SK-N-SH treated with all-trans-retinoic acid at 6 μM for 48 hours (cell line): ENCODE results near the gene UST.

ENCODE experiments used
- ATAC-seq: fragments of 200-7000 bp; cut with Tn5 transposase; 3 replicates; pipeline ENCODE4 v1.9.1; 2020; ENCODE audit warnings: mild to moderate bottlenecking, moderate library complexity
- ARNTL ChIP-seq: fragments of 450-650 bp; formaldehyde crosslinking; IDR thresholded peaks from 2 replicates; pipeline ENCODE4 v1.5.0; 2020; ENCODE audit warnings: low read depth, mild to moderate bottlenecking, moderate library complexity, borderline replicate concordance
- BACH2 ChIP-seq: fragments of 250-450 bp; sonication (Bioruptor Pico); IDR thresholded peaks from 2 replicates; pipeline ENCODE4 v1.9.0; 2021; ENCODE audit warnings: mild to moderate bottlenecking, borderline replicate concordance
- CREB5 ChIP-seq: fragments of 250-450 bp; sonication (Bioruptor Pico); IDR thresholded peaks from 2 replicates; pipeline ENCODE4 v1.5.1; 2020; ENCODE audit warnings: low read depth, mild to moderate bottlenecking, moderate library complexity
- CSDC2 ChIP-seq: fragments of 250-450 bp; sonication (Bioruptor Pico); IDR thresholded peaks from 2 replicates; pipeline ENCODE4 v1.5.0; 2020; ENCODE audit warnings: mild to moderate bottlenecking, moderate library complexity
- ESRRG ChIP-seq: fragments of 250-450 bp; sonication (Bioruptor Pico); IDR thresholded peaks from 2 replicates; pipeline ENCODE4 v1.6.1; 2021; ENCODE audit warnings: mild to moderate bottlenecking
- GLIS3 ChIP-seq: fragments of 250-450 bp; sonication (Bioruptor Pico); IDR thresholded peaks from 2 replicates; pipeline ENCODE4 v1.5.0; 2020; ENCODE audit warnings: mild to moderate bottlenecking, moderate library complexity
- ISL1 ChIP-seq: fragments of 250-450 bp; sonication (Bioruptor Pico); IDR thresholded peaks from 2 replicates; pipeline ENCODE4 v2.1.2; 2022; ENCODE audit warnings: mild to moderate bottlenecking, moderate library complexity
- OSR1 ChIP-seq: fragments of 250-450 bp; sonication (Bioruptor Pico); IDR thresholded peaks from 2 replicates; pipeline ENCODE4 v1.8.0; 2022; ENCODE audit warnings: moderate library complexity, mild to moderate bottlenecking, inconsistent platforms
- PPARA ChIP-seq: fragments of 250-450 bp; sonication (Bioruptor Pico); IDR thresholded peaks from 2 replicates; pipeline ENCODE4 v1.5.0; 2020; ENCODE audit warnings: mild to moderate bottlenecking, borderline replicate concordance
- RARB ChIP-seq: fragments of 250-450 bp; sonication (Bioruptor Pico); IDR thresholded peaks from 2 replicates; pipeline ENCODE4 v1.8.0; 2021; ENCODE audit warnings: mild to moderate bottlenecking, moderate library complexity
- SNAI2 ChIP-seq: fragments of 250-450 bp; sonication (Bioruptor Pico); IDR thresholded peaks from 2 replicates; pipeline ENCODE4 v1.5.0; 2020; ENCODE audit warnings: mild to moderate bottlenecking, moderate library complexity
- TCF4 ChIP-seq: fragments of 250-450 bp; sonication (Bioruptor Pico); IDR thresholded peaks from 2 replicates; pipeline ENCODE4 v1.8.0; 2021; ENCODE audit warnings: mild to moderate bottlenecking, moderate library complexity, borderline replicate concordance
- TOX ChIP-seq: fragments of 250-450 bp; sonication (Bioruptor Pico); IDR thresholded peaks from 2 replicates; pipeline ENCODE4 v1.8.0; 2021; ENCODE audit warnings: mild to moderate bottlenecking, moderate library complexity, borderline replicate concordance
- ZC3H10 ChIP-seq: fragments of 250-450 bp; sonication (Bioruptor Pico); IDR thresholded peaks from 2 replicates; pipeline ENCODE4 v1.5.1; 2021; ENCODE audit warnings: mild to moderate bottlenecking, moderate library complexity
- ZFP3 ChIP-seq: fragments of 250-450 bp; sonication (Bioruptor Pico); IDR thresholded peaks from 2 replicates; pipeline ENCODE4 v1.5.0; 2020; ENCODE audit warnings: mild to moderate bottlenecking, moderate library complexity
- ZNF565 ChIP-seq: fragments of 450-650 bp; formaldehyde crosslinking; conservative IDR thresholded peaks from 2 replicates; pipeline ENCODE4 v1.5.0; 2020; ENCODE audit warnings: low read depth, mild to moderate bottlenecking, moderate library complexity
- ZNF70 ChIP-seq: fragments of 450-650 bp; formaldehyde crosslinking; IDR thresholded peaks from 2 replicates; pipeline ENCODE4 v1.5.0; 2020; ENCODE audit warnings: mild to moderate bottlenecking, moderate library complexity
- ZNF8 ChIP-seq: fragments of 450-650 bp; formaldehyde crosslinking; IDR thresholded peaks from 2 replicates; pipeline ENCODE4 v1.5.0; 2020; ENCODE audit warnings: mild to moderate bottlenecking, moderate library complexity
- TF ChIP-seq, protein P1 (sequence below): fragments of 250-450 bp; sonication (Bioruptor Pico); IDR thresholded peaks from 2 replicates; pipeline ENCODE4 v1.5.0; 2020; ENCODE audit warnings: mild to moderate bottlenecking, moderate library complexity
- TF ChIP-seq, protein P2 (sequence below): fragments of 250-450 bp; sonication (Bioruptor Pico); IDR thresholded peaks from 2 replicates; pipeline ENCODE4 v1.5.1; 2021; ENCODE audit warnings: mild to moderate bottlenecking, moderate library complexity
- TF ChIP-seq, protein P3 (sequence below): fragments of 250-450 bp; sonication (Bioruptor Pico); IDR thresholded peaks from 2 replicates; pipeline ENCODE4 v1.8.0; 2021; ENCODE audit warnings: low read depth, mild to moderate bottlenecking, moderate library complexity, borderline replicate concordance
- TF ChIP-seq, protein P4 (sequence below): fragments of 250-450 bp; sonication (Bioruptor Pico); IDR thresholded peaks from 2 replicates; pipeline ENCODE4 v1.8.0; 2020; ENCODE audit warnings: mild to moderate bottlenecking, moderate library complexity, borderline replicate concordance

The UST gene

DNA sequence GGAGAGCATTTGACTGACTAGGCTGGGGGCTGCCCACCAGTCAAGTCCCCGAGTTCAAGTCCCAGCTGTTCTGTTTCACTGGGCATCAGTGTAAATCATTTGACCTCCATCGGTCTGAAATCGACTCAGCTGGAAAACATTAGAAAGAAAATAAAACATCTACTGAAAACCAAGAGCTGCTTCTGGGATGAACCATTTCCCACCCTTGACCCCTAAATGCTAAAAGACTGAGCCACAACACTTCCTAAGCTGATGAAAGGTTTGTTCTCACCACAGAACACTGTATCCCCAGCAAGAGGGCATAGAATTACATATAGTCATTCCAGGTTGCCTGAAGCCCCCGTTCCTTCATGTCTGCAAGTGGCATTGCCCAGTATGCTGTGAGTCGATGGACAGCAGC lies 333.7 kb downstream of the UST start:
- no peak for ATAC-seq
- TF ChIP-seq ISL1, result no peak
- no peak for TF ChIP-seq OSR1 (CRISPR knock-in tag)
- TF ChIP-seq ZNF8 (CRISPR knock-in tag), result no peak
- TF ChIP-seq ESRRG (CRISPR knock-in tag), result no peak
- TF ChIP-seq ZNF70, result no peak
- TF ChIP-seq, protein P1, sequence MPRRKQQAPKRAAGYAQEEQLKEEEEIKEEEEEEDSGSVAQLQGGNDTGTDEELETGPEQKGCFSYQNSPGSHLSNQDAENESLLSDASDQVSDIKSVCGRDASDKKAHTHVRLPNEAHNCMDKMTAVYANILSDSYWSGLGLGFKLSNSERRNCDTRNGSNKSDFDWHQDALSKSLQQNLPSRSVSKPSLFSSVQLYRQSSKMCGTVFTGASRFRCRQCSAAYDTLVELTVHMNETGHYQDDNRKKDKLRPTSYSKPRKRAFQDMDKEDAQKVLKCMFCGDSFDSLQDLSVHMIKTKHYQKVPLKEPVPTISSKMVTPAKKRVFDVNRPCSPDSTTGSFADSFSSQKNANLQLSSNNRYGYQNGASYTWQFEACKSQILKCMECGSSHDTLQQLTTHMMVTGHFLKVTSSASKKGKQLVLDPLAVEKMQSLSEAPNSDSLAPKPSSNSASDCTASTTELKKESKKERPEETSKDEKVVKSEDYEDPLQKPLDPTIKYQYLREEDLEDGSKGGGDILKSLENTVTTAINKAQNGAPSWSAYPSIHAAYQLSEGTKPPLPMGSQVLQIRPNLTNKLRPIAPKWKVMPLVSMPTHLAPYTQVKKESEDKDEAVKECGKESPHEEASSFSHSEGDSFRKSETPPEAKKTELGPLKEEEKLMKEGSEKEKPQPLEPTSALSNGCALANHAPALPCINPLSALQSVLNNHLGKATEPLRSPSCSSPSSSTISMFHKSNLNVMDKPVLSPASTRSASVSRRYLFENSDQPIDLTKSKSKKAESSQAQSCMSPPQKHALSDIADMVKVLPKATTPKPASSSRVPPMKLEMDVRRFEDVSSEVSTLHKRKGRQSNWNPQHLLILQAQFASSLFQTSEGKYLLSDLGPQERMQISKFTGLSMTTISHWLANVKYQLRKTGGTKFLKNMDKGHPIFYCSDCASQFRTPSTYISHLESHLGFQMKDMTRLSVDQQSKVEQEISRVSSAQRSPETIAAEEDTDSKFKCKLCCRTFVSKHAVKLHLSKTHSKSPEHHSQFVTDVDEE, result no peak
- TF ChIP-seq, protein P2, sequence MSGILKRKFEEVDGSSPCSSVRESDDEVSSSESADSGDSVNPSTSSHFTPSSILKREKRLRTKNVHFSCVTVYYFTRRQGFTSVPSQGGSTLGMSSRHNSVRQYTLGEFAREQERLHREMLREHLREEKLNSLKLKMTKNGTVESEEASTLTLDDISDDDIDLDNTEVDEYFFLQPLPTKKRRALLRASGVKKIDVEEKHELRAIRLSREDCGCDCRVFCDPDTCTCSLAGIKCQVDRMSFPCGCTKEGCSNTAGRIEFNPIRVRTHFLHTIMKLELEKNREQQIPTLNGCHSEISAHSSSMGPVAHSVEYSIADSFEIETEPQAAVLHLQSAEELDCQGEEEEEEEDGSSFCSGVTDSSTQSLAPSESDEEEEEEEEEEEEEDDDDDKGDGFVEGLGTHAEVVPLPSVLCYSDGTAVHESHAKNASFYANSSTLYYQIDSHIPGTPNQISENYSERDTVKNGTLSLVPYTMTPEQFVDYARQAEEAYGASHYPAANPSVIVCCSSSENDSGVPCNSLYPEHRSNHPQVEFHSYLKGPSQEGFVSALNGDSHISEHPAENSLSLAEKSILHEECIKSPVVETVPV (CRISPR knock-in tag), result no peak
- TF ChIP-seq, protein P3, sequence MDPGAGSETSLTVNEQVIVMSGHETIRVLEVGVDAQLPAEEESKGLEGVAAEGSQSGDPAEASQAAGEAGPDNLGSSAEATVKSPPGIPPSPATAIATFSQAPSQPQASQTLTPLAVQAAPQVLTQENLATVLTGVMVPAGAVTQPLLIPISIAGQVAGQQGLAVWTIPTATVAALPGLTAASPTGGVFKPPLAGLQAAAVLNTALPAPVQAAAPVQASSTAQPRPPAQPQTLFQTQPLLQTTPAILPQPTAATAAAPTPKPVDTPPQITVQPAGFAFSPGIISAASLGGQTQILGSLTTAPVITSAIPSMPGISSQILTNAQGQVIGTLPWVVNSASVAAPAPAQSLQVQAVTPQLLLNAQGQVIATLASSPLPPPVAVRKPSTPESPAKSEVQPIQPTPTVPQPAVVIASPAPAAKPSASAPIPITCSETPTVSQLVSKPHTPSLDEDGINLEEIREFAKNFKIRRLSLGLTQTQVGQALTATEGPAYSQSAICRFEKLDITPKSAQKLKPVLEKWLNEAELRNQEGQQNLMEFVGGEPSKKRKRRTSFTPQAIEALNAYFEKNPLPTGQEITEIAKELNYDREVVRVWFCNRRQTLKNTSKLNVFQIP (CRISPR knock-in tag), result no peak
- TF ChIP-seq RARB (CRISPR knock-in tag), result no peak
- TF ChIP-seq, protein P4, sequence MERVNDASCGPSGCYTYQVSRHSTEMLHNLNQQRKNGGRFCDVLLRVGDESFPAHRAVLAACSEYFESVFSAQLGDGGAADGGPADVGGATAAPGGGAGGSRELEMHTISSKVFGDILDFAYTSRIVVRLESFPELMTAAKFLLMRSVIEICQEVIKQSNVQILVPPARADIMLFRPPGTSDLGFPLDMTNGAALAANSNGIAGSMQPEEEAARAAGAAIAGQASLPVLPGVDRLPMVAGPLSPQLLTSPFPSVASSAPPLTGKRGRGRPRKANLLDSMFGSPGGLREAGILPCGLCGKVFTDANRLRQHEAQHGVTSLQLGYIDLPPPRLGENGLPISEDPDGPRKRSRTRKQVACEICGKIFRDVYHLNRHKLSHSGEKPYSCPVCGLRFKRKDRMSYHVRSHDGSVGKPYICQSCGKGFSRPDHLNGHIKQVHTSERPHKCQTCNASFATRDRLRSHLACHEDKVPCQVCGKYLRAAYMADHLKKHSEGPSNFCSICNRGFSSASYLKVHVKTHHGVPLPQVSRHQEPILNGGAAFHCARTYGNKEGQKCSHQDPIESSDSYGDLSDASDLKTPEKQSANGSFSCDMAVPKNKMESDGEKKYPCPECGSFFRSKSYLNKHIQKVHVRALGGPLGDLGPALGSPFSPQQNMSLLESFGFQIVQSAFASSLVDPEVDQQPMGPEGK (CRISPR knock-in tag), result no peak
- no peak for TF ChIP-seq CSDC2 (CRISPR knock-in tag)
- no peak for TF ChIP-seq TOX
- no peak for TF ChIP-seq TCF4
- TF ChIP-seq ARNTL (CRISPR knock-in tag), result no peak
- no peak for TF ChIP-seq ZNF565 (CRISPR knock-in tag)
- no peak for TF ChIP-seq CREB5 (CRISPR knock-in tag)
- no peak for TF ChIP-seq BACH2 (CRISPR knock-in tag)
- TF ChIP-seq GLIS3, result no peak
- TF ChIP-seq PPARA (CRISPR knock-in tag), result no peak
- TF ChIP-seq ZFP3 (CRISPR knock-in tag), result no peak

DNA sequence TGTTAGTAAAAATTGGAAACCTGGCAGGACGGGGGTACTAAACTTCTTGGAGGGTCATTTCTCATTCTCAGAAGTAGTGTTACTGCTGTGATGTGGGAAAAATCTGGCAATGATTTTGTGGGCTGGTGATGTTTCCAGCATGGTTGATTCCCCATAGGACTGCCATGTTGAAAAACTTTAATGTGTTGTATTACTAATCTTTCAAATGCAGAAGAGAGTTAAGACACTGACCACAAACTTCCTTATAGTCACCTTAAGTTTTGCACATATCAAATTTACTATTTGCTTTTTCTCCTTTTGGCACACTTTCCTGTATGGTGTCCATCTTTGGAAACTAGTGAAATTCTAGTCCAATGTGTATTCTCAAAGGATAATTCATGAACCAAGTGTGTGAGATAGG lies 334.5 kb downstream of the UST start:
- ATAC-seq, result no peak
- TF ChIP-seq, protein P1, result no peak
- TF ChIP-seq RARB (CRISPR knock-in tag) (no peak), ZC3H10 (no peak), ZNF565 (CRISPR knock-in tag) (no peak), ISL1 (no peak), BACH2 (CRISPR knock-in tag) (no peak), SNAI2 (CRISPR knock-in tag) (no peak), ESRRG (CRISPR knock-in tag) (no peak), GLIS3 (no peak), CSDC2 (CRISPR knock-in tag) (no peak), ZNF70 (no peak)
- TF ChIP-seq, protein P4 (CRISPR knock-in tag), result no peak
- TF ChIP-seq, protein P2 (CRISPR knock-in tag), result no peak
